Activated CD8-positive, alpha-beta memory T cell treated with anti-CD3 and anti-CD28 coated beads, Interleukin-2, amount 50 U/mL, for 1 hour (primary cell): ENCODE measurements around the gene ARFGEF3.

Source experiments
- DNase-seq: peaks from one replicate; pipeline ENCODE4 v3.0.0-alpha.2; 2020; ENCODE audit errors: extremely low read depth

Gene ARFGEF3

DNA sequence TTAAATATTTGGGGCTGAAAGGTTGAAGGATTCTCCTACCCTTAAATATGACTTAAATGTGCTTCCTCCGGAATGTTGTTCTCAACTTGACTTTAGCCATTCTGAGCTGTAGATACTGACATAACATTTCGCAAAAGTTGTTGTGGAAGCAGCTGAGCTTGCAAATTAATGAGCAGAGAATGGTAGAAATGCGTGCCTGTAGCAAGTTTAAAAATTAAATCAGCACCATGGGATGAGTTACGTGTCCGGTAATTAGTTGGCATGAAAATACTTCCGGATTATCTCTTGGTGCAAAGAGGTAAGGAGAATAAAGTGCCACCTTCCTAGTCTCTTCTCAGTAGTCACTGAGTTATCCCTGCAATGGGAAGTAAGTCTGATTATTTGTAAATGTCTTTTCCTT lies 80.2 kb downstream of the ARFGEF3 start:
- no peak for DNase-seq

- no peak for DNase-seq
These were observed 81.4 kb downstream of the ARFGEF3 start for GRCh38 chr6:138242987-138243592.

DNA sequence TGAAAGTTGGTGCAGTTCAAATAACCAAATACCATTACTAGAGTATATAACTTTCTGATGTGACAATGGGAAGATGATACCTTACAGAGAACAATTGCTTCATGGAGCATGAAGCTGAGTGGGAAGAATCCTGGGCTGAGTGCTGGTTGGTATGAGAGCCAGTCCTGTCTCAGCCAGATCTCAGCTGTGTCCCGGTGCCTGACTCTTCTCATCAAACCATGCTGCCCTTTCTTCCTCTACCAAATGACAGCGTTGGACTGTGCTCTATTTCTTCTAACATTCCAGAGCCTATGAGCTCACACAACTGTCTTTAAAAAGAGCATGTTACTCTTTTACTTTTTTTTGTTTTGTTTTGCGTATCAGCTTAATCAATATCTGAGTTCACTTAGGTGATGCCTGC lies 84.0 kb downstream of the ARFGEF3 start:
- DNase-seq = no peak

GRCh38 chr6:138246650-138247440 lies 85.1 kb downstream of the ARFGEF3 start:
- DNase-seq = no peak

DNA sequence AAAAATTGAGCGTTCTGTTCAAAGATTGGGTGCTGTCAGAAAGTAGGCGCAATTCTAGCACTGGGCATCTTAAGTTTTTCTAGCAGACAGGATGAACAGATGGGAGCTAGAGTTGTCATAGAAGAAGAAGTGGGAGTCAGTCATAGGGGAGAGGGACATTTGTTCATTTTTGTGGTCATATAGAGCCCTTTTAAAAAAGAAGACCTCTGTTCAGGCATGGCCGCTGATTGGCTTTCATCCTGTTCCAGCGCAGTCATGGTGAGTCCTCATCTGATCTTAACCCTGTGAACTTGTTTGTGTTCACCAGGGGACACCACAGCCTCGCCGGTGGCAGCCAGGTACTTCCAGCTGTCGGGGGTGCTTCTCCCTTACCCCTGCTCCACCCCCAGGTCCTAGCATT lies 86.3 kb downstream of the ARFGEF3 start:
- no peak for DNase-seq

GRCh38 chr6:138248878-138249277 lies 87.1 kb downstream of the ARFGEF3 start:
- no peak for DNase-seq

DNA sequence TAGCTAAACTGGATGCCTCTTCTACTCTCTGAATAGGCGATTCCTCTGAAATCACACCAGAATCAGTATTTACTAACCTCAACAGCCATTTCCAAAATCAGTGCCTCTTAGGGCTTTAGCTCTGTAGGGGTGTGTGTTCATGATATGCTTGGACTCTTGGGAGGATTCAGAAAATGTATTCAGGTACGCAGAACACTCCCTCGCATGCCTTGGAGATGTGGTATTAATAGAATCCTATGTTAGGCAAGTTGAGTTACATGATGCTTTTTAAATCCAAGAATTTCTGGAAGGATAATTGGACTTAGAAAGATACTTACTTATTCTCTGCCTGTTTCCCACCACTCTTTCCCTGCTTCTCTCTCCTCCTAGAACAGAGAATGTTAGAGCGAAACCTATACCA lies 88.3 kb downstream of the ARFGEF3 start:
- DNase-seq = no peak

DNA sequence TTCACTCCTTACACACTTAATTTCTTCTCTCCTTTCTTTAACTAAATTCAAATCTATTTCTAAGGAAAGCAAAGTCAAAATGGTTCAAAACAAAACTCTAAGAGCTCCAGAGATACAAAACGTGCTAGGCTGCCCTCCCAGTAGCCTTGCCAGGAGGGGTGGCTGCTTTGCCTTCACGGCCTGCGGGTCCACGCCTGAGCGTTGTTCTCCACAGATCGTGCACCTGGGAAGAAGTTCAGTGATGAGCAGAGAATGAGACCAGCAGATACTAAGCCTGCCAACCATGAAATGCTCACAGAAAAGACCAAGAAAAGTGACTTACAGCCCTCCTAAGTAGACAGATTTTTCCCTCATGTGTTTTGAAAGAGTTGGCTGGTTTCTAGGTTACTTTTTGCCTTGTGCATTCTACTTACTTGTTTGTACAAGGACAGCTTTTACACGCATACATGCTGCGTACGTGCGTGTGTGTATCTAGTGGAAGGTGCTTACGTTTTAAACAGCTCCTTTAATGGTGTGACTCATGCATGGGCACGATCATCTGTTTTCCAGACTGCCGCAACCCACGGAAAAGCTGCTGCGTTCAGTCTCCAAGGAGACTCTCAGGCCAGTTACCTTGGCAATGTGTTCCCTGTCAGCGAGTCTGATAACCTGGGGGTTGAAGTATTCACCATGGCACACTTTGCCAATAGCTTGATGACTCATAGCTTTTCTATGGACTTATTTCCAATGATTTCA lies 88.9 kb downstream of the ARFGEF3 start:
- no peak for DNase-seq

DNA sequence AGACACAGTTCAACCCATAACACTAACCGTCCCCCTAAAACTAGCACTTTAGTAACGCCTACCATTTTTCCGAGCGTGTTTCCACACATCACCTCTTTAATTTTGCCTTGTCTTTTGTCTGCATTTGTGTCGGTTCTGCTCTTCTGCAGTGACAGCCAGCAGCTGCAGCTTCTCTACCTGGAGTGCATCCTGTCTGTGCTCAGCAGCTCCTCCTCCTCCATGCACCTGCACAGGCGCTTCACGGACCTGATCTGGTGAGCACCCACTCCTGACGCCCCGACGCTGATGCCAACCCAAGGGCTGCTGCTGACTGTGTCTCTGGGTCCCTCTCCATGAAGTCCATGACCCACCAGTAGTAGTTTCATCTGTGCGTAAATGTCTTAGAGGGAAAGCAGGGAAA lies 92.0 kb downstream of the ARFGEF3 start:
- no peak for DNase-seq

- no peak for DNase-seq
These were observed 93.7 kb downstream of the ARFGEF3 start for GRCh38 chr6:138255443-138255842.

GRCh38 chr6:138257638-138258040 lies 95.9 kb downstream of the ARFGEF3 start:
- no peak for DNase-seq

- no peak for DNase-seq
These were observed 96.5 kb downstream of the ARFGEF3 start for GRCh38 chr6:138258197-138258596.

DNA sequence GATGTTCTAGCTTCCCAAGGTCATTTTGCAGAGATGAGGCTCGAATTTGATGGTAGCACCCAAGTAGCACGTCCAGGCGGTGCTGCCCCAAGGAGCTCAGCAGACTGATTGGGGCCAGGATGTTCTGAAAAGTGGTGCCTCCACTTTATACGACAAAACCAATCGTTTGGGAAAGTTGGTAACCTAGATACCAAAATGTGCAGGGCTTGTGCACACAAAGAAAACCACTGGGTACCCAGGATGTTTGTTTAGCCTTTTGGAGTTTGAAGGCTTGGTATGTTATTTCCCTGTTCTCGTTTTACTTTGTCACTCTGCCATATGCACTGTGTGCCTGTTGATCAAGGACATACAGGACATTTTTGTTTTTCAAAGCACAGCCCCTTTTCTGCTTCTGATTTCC lies 97.3 kb downstream of the ARFGEF3 start:
- no peak for DNase-seq

DNA sequence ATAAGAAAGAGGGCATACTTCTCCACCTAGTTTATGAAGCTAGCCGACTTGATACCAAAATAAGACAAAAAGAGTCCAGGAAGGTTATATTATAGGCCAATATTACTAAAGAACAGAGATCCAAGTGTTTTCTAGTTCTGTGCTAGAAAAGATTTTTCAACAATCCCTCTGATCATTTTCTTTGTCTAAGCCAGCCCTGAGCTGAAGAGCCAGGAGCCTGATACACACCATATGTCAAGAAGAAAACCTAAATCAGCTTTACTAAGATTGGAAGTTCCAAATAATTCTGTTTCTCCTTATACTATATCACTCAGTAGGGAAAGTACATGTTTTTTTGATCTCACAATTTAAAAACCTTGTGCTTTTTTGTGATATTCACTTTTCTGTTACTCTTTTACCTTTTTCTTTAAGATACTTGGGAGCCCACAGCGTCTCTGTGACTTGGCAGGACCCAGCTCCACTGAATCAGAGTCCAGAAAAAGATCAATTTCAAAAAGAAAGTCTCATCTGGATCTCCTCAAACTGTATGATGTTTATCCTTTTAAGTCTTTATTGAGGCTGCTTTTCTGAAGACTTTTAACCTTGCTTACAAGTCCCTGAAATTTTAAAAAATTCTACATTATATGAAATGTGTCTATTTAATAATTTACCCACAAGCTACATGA lies 99.5 kb downstream of the ARFGEF3 start:
- DNase-seq = no peak

- no peak for DNase-seq
These were observed 102.2 kb downstream of the ARFGEF3 start for GRCh38 chr6:138263963-138264362.

- DNase-seq = no peak
These were observed 102.7 kb downstream of the ARFGEF3 start for GRCh38 chr6:138264372-138264880.

GRCh38 chr6:138266095-138266494 lies 104.4 kb downstream of the ARFGEF3 start:
- no peak for DNase-seq

DNA sequence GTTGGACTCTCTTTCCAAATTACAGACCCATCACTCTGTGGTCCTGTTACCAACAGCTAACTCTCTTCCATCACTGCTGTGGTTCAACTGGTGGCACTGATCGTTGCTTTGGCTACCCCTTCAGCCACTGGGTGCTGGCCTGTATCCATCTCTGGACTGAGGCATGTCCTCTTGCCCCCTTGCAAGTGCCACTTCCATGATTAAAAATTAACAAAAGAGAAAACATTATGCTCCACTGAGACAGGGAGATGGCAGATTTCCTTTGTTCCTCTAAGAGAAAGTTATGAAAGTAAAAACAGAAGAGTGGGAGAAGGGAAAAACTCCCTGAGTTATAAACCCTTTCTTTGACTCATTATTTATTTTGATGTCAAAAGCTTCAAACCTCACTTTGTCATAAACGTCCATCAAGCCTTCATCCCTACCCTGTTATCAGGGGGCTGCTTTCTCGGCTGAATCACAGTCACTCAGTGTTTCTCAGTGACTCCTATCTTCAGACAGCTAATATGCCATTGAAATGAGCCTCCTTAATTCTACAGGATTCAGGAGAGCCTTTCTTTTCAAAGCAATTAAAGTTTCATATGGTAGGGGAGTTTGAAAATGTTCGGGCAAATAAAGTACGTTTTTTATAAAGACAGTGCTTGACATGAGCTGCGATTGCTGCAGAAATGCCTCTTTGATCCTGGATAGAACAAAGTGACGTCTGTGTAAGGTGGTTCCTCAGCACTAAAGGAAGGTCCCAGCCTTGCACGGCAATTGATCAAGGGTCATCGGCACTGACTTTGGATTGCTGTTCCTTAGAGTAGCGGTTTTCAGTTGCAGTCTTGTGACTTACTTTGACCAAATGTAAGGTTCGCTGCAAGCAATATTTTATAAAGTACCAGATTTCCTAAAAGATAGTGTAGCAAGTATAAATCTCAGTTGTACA lies 106.5 kb downstream of the ARFGEF3 start:
- DNase-seq = no peak

- no peak for DNase-seq
These were observed 109.7 kb downstream of the ARFGEF3 start for GRCh38 chr6:138271451-138271850.

DNA sequence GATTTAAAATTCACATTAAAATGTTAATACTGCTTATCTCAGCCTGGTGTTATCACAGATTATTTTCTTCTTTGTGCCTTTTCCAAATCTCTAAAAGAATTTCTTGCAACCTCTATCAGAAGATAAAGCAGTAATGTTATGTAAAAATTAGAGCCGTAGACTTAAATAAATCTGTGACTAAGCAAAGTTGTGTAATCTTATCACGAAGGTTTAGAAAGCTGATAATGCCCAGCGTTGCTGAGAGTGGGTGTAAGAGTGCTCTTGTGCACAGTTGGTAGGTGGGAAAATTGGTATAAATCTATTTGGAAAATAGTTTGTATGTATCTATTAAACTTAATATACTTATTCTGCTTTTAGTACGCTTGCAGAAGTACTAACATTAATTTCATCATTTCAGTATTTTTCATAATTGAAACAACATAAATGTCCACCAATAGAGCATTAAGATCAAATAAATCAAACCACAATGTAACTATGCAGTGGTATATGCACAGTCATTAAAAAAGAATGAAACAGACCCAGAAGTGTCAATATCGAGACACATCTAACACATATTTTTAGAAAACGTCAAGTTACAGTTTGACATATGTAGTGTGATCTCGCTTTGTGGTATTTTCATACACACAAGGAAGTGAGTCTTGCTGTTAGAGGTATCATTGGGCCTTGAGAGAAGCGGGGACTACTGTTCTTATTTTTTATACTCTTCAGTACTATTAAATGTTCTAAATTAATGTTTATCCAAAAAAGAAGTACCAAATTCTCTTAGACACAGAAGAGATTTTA lies 111.0 kb downstream of the ARFGEF3 start:
- DNase-seq = no peak
